WTC11 (cell line): ENCODE measurements around the gene DARS1. TPM values are rescaled to one million over a fixed set of nuclear protein-coding genes. Genes with fewer than 3 reads are reported as not detected.

Source experiments
- ATAC-seq: fragments of 200-7000 bp; cut with Tn5 transposase; 2 replicates; pipeline ENCODE4 v1.10.0; 2021; ENCODE audit warnings: mild to moderate bottlenecking, moderate library complexity
- CTCF ChIA-PET: fragments of 300-600 bp; sonication (Branson Sonifier 250); formaldehyde crosslinking; loops from one replicate; lab custom pipeline; 2021; ENCODE audit warnings: antibody characterized with exemption; lab: Charles Lee
- POLR2A ChIA-PET: fragments of 350-600 bp; sonication (Branson Sonifier 250); formaldehyde crosslinking; loops from one replicate; lab custom pipeline; 2021; ENCODE audit warnings: antibody characterized with exemption; lab: Charles Lee
- DNase-seq: peaks from one replicate; pipeline ENCODE4 v3.0.0; 2021; ENCODE audit warnings: low spot score
- H3K27ac Mint-ChIP-seq: 2 replicates; pipeline ENCODE4 v1.8.0; 2021; ENCODE audit warnings: mixed read lengths
- H3K27me3 Mint-ChIP-seq: 2 replicates; pipeline ENCODE4 v1.8.0; 2021; ENCODE audit warnings: low read depth, mild to moderate bottlenecking, moderate library complexity, mixed read lengths
- H3K36me3 Mint-ChIP-seq: 2 replicates; pipeline ENCODE4 v1.8.0; 2021; ENCODE audit warnings: mixed read lengths
- H3K4me1 Mint-ChIP-seq: 2 replicates; pipeline ENCODE4 v1.8.0; 2022; ENCODE audit warnings: mixed read lengths
- H3K4me3 Mint-ChIP-seq: 2 replicates; pipeline ENCODE4 v1.8.0; 2021; ENCODE audit warnings: mild to moderate bottlenecking, moderate library complexity, mixed read lengths
- H3K9me3 Mint-ChIP-seq: 2 replicates; pipeline ENCODE4 v1.8.0; 2021; ENCODE audit warnings: mixed read lengths
- ATF1 ChIP-seq: sonication (generic); formaldehyde crosslinking; IDR thresholded peaks from 2 replicates; pipeline ENCODE4 v1.8.1; 2023; ENCODE audit warnings: mild to moderate bottlenecking, moderate library complexity, missing genetic modification reagents
- CBFB ChIP-seq: sonication (generic); formaldehyde crosslinking; IDR thresholded peaks from 2 replicates; pipeline ENCODE4 v1.8.1; 2022; ENCODE audit warnings: mild to moderate bottlenecking, low read depth, missing genetic modification reagents
- FOXP1 ChIP-seq: sonication (generic); formaldehyde crosslinking; IDR thresholded peaks from 2 replicates; pipeline ENCODE4 v1.8.0; 2022; ENCODE audit warnings: missing genetic modification reagents, mild to moderate bottlenecking, moderate library complexity, borderline replicate concordance
- JAZF1 ChIP-seq: fragments of 250-450 bp; sonication (Bioruptor Pico); IDR thresholded peaks from 2 replicates; pipeline ENCODE4 v1.9.0; 2021; ENCODE audit warnings: moderate library complexity, mild to moderate bottlenecking, inconsistent platforms
- KAT7 ChIP-seq: sonication (generic); formaldehyde crosslinking; IDR thresholded peaks from 2 replicates; pipeline ENCODE4 v1.8.1; 2023; ENCODE audit warnings: missing genetic modification reagents, mild to moderate bottlenecking, borderline replicate concordance
- MXD4 ChIP-seq: fragments of 250-450 bp; sonication (Bioruptor Pico); IDR thresholded peaks from 2 replicates; pipeline ENCODE4 v1.8.0; 2021; ENCODE audit warnings: mild to moderate bottlenecking, moderate library complexity, borderline replicate concordance
- MYBL2 ChIP-seq: sonication (generic); formaldehyde crosslinking; IDR thresholded peaks from 2 replicates; pipeline ENCODE4 v1.8.1; 2023; ENCODE audit warnings: mild to moderate bottlenecking, moderate library complexity, missing genetic modification reagents
- NFATC4 ChIP-seq: fragments of 250-450 bp; sonication (Bioruptor Pico); IDR thresholded peaks from 2 replicates; pipeline ENCODE4 v1.9.0; 2021; ENCODE audit warnings: mild to moderate bottlenecking
- TEAD1 ChIP-seq: sonication (generic); formaldehyde crosslinking; IDR thresholded peaks from 2 replicates; pipeline ENCODE4 v1.8.0; 2022; ENCODE audit warnings: mild to moderate bottlenecking, missing genetic modification reagents
- ZBTB21 ChIP-seq: sonication (generic); formaldehyde crosslinking; IDR thresholded peaks from 2 replicates; pipeline ENCODE4 v1.8.1; 2023; ENCODE audit warnings: mild to moderate bottlenecking, missing genetic modification reagents, borderline replicate concordance
- ZNF416 ChIP-seq: fragments of 250-450 bp; sonication (Bioruptor Pico); IDR thresholded peaks from 2 replicates; pipeline ENCODE4 v1.9.0; 2021; ENCODE audit warnings: mild to moderate bottlenecking, inconsistent platforms
- ZNF423 ChIP-seq: fragments of 250-450 bp; sonication (Bioruptor Pico); IDR thresholded peaks from 2 replicates; pipeline ENCODE4 v2.1.2; 2022; ENCODE audit warnings: mild to moderate bottlenecking, moderate library complexity
- ZNF671 ChIP-seq: fragments of 250-450 bp; sonication (Bioruptor Pico); IDR thresholded peaks from 2 replicates; pipeline ENCODE4 v1.8.0; 2021; ENCODE audit warnings: mild to moderate bottlenecking
- total RNA-seq: library from RNA; stranded (reverse); gene quantifications from 3 replicates; pipeline ENCODE4 v1.2.3, GENCODE V29; 2021
- TF ChIP-seq, protein P1 (sequence below): sonication (generic); formaldehyde crosslinking; IDR thresholded peaks from 2 replicates; pipeline ENCODE4 v1.8.0; 2022; ENCODE audit warnings: missing genetic modification reagents
- TF ChIP-seq, protein P2 (sequence below): sonication (generic); formaldehyde crosslinking; IDR thresholded peaks from 2 replicates; pipeline ENCODE4 v1.8.1; 2022; ENCODE audit warnings: low read depth, missing genetic modification reagents, borderline replicate concordance
- TF ChIP-seq, protein P3 (sequence below): sonication (generic); formaldehyde crosslinking; IDR thresholded peaks from 2 replicates; pipeline ENCODE4 v1.8.1; 2023; ENCODE audit warnings: mild to moderate bottlenecking, missing genetic modification reagents, borderline replicate concordance
- TF ChIP-seq, protein P4 (sequence below): sonication (generic); formaldehyde crosslinking; IDR thresholded peaks from 2 replicates; pipeline ENCODE4 v1.8.1; 2022; ENCODE audit warnings: mild to moderate bottlenecking, missing genetic modification reagents, moderate library complexity, borderline replicate concordance
- TF ChIP-seq, protein P5 (sequence below): fragments of 250-450 bp; sonication (Bioruptor Pico); IDR thresholded peaks from 2 replicates; pipeline ENCODE4 v1.9.0; 2021; ENCODE audit warnings: mild to moderate bottlenecking, borderline replicate concordance
- TF ChIP-seq, protein P6 (sequence below): sonication (generic); formaldehyde crosslinking; IDR thresholded peaks from 2 replicates; pipeline ENCODE4 v1.8.0; 2022; ENCODE audit warnings: mild to moderate bottlenecking, missing genetic modification reagents
- TF ChIP-seq, protein P7 (sequence below): fragments of 250-450 bp; sonication (Bioruptor Pico); IDR thresholded peaks from 2 replicates; pipeline ENCODE4 v1.9.0; 2021; ENCODE audit warnings: mild to moderate bottlenecking

DARS1 gene
- total RNA-seq, 1 experiment from 2014 or later, result 80.9 TPM

DNA sequence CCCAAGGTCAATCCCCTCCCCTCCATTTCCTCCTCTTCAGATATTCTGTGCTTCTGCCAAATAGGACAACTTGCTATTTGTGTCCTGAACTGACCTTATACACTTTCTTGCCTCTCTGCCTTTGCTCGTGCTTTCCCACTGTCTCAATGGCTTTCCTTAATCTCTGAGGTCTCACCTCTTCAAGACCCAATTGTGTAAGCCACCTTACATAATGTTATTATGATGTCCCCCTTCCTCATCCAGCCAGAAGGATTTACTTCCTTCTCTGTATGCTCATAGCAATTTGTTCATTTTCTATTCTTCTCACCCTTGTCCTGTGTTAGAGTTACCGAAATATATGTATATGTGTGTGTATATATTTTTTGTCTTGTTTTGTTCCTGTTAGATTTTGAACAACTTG, 26.9 kb upstream of the DARS1 start (continued):
- TF ChIP-seq, protein P1, sequence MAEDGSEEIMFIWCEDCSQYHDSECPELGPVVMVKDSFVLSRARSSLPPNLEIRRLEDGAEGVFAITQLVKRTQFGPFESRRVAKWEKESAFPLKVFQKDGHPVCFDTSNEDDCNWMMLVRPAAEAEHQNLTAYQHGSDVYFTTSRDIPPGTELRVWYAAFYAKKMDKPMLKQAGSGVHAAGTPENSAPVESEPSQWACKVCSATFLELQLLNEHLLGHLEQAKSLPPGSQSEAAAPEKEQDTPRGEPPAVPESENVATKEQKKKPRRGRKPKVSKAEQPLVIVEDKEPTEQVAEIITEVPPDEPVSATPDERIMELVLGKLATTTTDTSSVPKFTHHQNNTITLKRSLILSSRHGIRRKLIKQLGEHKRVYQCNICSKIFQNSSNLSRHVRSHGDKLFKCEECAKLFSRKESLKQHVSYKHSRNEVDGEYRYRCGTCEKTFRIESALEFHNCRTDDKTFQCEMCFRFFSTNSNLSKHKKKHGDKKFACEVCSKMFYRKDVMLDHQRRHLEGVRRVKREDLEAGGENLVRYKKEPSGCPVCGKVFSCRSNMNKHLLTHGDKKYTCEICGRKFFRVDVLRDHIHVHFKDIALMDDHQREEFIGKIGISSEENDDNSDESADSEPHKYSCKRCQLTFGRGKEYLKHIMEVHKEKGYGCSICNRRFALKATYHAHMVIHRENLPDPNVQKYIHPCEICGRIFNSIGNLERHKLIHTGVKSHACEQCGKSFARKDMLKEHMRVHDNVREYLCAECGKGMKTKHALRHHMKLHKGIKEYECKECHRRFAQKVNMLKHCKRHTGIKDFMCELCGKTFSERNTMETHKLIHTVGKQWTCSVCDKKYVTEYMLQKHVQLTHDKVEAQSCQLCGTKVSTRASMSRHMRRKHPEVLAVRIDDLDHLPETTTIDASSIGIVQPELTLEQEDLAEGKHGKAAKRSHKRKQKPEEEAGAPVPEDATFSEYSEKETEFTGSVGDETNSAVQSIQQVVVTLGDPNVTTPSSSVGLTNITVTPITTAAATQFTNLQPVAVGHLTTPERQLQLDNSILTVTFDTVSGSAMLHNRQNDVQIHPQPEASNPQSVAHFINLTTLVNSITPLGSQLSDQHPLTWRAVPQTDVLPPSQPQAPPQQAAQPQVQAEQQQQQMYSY (CRISPR knock-in tag), result no peak

DNA sequence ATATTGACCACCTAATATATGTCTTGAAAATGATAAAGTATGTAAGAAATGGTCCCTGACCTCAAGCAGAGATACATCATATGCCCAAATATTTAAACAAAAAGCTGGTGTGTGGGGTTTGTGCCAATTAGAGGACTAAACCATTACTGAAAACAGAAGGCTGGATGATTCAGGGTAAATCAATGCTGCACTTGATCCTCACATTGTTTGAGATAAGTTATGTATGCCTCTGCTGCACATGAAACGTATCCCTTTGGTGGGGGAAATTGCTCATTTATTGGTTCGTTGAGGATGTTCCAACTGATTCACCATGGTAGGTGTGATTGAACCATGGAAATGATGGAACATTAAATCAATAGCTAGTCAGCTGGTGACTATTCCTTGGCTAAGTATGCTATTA, 24.7 kb upstream of the DARS1 start:
- DNase-seq, result no peak
- Mint-ChIP-seq H3K9me3 (no peaks in the 10 kb centered on the region), H3K4me3 (no peak overlapping the region), H3K36me3 (no peaks in the 10 kb centered on the region), H3K4me1 (peaks cover 38% of the 10 kb centered on the region), H3K27ac (no peak overlapping the region), H3K27me3 (no peaks in the 10 kb centered on the region)
- no peak for ATAC-seq
- CTCF ChIA-PET, result no interaction called here
- POLR2A ChIA-PET, result no interaction called here
- TF ChIP-seq TEAD1 (no peak), ATF1 (CRISPR knock-in tag) (no peak), CBFB (CRISPR knock-in tag) (no peak), JAZF1 (no peak), MYBL2 (CRISPR knock-in tag) (no peak), ZNF423 (CRISPR knock-in tag) (no peak), FOXP1 (CRISPR knock-in tag) (no peak), ZBTB21 (CRISPR knock-in tag) (no peak), MXD4 (no peak), KAT7 (CRISPR knock-in tag) (no peak), ZNF416 (CRISPR knock-in tag) (no peak), NFATC4 (CRISPR knock-in tag) (no peak), ZNF671 (no peak)
- TF ChIP-seq, protein P2, sequence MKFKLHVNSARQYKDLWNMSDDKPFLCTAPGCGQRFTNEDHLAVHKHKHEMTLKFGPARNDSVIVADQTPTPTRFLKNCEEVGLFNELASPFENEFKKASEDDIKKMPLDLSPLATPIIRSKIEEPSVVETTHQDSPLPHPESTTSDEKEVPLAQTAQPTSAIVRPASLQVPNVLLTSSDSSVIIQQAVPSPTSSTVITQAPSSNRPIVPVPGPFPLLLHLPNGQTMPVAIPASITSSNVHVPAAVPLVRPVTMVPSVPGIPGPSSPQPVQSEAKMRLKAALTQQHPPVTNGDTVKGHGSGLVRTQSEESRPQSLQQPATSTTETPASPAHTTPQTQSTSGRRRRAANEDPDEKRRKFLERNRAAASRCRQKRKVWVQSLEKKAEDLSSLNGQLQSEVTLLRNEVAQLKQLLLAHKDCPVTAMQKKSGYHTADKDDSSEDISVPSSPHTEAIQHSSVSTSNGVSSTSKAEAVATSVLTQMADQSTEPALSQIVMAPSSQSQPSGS (CRISPR knock-in tag), result no peak
- TF ChIP-seq, protein P3, sequence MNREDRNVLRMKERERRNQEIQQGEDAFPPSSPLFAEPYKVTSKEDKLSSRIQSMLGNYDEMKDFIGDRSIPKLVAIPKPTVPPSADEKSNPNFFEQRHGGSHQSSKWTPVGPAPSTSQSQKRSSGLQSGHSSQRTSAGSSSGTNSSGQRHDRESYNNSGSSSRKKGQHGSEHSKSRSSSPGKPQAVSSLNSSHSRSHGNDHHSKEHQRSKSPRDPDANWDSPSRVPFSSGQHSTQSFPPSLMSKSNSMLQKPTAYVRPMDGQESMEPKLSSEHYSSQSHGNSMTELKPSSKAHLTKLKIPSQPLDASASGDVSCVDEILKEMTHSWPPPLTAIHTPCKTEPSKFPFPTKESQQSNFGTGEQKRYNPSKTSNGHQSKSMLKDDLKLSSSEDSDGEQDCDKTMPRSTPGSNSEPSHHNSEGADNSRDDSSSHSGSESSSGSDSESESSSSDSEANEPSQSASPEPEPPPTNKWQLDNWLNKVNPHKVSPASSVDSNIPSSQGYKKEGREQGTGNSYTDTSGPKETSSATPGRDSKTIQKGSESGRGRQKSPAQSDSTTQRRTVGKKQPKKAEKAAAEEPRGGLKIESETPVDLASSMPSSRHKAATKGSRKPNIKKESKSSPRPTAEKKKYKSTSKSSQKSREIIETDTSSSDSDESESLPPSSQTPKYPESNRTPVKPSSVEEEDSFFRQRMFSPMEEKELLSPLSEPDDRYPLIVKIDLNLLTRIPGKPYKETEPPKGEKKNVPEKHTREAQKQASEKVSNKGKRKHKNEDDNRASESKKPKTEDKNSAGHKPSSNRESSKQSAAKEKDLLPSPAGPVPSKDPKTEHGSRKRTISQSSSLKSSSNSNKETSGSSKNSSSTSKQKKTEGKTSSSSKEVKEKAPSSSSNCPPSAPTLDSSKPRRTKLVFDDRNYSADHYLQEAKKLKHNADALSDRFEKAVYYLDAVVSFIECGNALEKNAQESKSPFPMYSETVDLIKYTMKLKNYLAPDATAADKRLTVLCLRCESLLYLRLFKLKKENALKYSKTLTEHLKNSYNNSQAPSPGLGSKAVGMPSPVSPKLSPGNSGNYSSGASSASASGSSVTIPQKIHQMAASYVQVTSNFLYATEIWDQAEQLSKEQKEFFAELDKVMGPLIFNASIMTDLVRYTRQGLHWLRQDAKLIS, result no peak
- TF ChIP-seq, protein P4, sequence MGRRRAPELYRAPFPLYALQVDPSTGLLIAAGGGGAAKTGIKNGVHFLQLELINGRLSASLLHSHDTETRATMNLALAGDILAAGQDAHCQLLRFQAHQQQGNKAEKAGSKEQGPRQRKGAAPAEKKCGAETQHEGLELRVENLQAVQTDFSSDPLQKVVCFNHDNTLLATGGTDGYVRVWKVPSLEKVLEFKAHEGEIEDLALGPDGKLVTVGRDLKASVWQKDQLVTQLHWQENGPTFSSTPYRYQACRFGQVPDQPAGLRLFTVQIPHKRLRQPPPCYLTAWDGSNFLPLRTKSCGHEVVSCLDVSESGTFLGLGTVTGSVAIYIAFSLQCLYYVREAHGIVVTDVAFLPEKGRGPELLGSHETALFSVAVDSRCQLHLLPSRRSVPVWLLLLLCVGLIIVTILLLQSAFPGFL (CRISPR knock-in tag), result no peak
- TF ChIP-seq, protein P5, sequence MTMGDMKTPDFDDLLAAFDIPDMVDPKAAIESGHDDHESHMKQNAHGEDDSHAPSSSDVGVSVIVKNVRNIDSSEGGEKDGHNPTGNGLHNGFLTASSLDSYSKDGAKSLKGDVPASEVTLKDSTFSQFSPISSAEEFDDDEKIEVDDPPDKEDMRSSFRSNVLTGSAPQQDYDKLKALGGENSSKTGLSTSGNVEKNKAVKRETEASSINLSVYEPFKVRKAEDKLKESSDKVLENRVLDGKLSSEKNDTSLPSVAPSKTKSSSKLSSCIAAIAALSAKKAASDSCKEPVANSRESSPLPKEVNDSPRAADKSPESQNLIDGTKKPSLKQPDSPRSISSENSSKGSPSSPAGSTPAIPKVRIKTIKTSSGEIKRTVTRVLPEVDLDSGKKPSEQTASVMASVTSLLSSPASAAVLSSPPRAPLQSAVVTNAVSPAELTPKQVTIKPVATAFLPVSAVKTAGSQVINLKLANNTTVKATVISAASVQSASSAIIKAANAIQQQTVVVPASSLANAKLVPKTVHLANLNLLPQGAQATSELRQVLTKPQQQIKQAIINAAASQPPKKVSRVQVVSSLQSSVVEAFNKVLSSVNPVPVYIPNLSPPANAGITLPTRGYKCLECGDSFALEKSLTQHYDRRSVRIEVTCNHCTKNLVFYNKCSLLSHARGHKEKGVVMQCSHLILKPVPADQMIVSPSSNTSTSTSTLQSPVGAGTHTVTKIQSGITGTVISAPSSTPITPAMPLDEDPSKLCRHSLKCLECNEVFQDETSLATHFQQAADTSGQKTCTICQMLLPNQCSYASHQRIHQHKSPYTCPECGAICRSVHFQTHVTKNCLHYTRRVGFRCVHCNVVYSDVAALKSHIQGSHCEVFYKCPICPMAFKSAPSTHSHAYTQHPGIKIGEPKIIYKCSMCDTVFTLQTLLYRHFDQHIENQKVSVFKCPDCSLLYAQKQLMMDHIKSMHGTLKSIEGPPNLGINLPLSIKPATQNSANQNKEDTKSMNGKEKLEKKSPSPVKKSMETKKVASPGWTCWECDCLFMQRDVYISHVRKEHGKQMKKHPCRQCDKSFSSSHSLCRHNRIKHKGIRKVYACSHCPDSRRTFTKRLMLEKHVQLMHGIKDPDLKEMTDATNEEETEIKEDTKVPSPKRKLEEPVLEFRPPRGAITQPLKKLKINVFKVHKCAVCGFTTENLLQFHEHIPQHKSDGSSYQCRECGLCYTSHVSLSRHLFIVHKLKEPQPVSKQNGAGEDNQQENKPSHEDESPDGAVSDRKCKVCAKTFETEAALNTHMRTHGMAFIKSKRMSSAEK (CRISPR knock-in tag), result no peak
- TF ChIP-seq, protein P6, sequence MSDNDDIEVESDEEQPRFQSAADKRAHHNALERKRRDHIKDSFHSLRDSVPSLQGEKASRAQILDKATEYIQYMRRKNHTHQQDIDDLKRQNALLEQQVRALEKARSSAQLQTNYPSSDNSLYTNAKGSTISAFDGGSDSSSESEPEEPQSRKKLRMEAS (CRISPR knock-in tag), result no peak
- TF ChIP-seq, protein P7, sequence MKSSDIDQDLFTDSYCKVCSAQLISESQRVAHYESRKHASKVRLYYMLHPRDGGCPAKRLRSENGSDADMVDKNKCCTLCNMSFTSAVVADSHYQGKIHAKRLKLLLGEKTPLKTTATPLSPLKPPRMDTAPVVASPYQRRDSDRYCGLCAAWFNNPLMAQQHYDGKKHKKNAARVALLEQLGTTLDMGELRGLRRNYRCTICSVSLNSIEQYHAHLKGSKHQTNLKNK (CRISPR knock-in tag), result no peak
